OCI-LY7 (cell line): ENCODE measurements around the gene MPEG1. TPM values are rescaled to one million over a fixed set of nuclear protein-coding genes. Genes with fewer than 3 reads are reported as not detected.

Experiments used
- BruUV-seq: library from RNA; stranded (reverse); fragments of 400-500 nt; replicated peaks from 2 replicates; lab custom pipeline; 2021; lab: Mats Ljungman, UMichigan
- CTCF ChIA-PET: fragments of 300-600 bp; sonication (Branson Sonifier 250); formaldehyde crosslinking; loops from one replicate; lab custom pipeline; 2022; ENCODE audit warnings: antibody characterized with exemption; ENCODE audit not compliant: unreplicated experiment; lab: Charles Lee
- POLR2A ChIA-PET: fragments of 300-600 bp; sonication (Branson Sonifier 250); formaldehyde crosslinking; loops from one replicate; lab custom pipeline; 2022; ENCODE audit warnings: antibody characterized with exemption; lab: Charles Lee
- DNase-seq: peaks from one replicate; pipeline ENCODE4 v3.0.0-alpha.2; 2015; ENCODE audit warnings: low spot score
- H2AFZ ChIP-seq: fragments of 200-600 bp; sonication (generic), shearing (Covaris generic); 2 replicates; pipeline ENCODE4 v1.6.1; 2014; ENCODE audit warnings: mild to moderate bottlenecking, antibody characterized with exemption, low read length, moderate library complexity
- H3K27ac ChIP-seq: fragments of 200-600 bp; sonication (generic); 2 replicates; pipeline ENCODE4 v1.5.1; 2014; ENCODE audit warnings: mixed run types, low read depth, mild to moderate bottlenecking, moderate library complexity, low read length, inconsistent platforms; ENCODE audit not compliant: poor library complexity, severe bottlenecking
- H3K36me3 ChIP-seq: fragments of 200-600 bp; sonication (generic); 2 replicates; pipeline ENCODE4 v1.6.1; 2014; ENCODE audit warnings: mild to moderate bottlenecking, antibody characterized with exemption, low read length, moderate library complexity, mixed read lengths; ENCODE audit not compliant: insufficient read depth
- H3K4me1 ChIP-seq: fragments of 200-600 bp; sonication (generic); 2 replicates; pipeline ENCODE4 v1.5.1; 2014; ENCODE audit warnings: mild to moderate bottlenecking, low read length; ENCODE audit not compliant: insufficient read depth, poor library complexity, severe bottlenecking
- H3K4me2 ChIP-seq: fragments of 200-600 bp; sonication (generic); 2 replicates; pipeline ENCODE4 v1.6.1; 2014; ENCODE audit warnings: mild to moderate bottlenecking, low read length
- H3K4me3 ChIP-seq: fragments of 200-600 bp; sonication (generic); 2 replicates; pipeline ENCODE4 v1.5.1; 2014; ENCODE audit warnings: mild to moderate bottlenecking, low read depth, low read length; ENCODE audit not compliant: poor library complexity, severe bottlenecking
- H3K79me2 ChIP-seq: fragments of 200-600 bp; sonication (generic); 2 replicates; pipeline ENCODE4 v1.6.1; 2016; ENCODE audit warnings: low read depth, mild to moderate bottlenecking, low read length, moderate library complexity, mixed read lengths; ENCODE audit not compliant: insufficient read depth
- H3K9me2 ChIP-seq: fragments of 200-600 bp; sonication (generic); 2 replicates; pipeline ENCODE4 v1.6.1; 2016; ENCODE audit warnings: mild to moderate bottlenecking, low read length, mixed read lengths; ENCODE audit not compliant: insufficient read depth
- H3K9me3 ChIP-seq: fragments of 200-600 bp; sonication (generic); 2 replicates; pipeline ENCODE4 v1.6.1; 2014; ENCODE audit warnings: mild to moderate bottlenecking, mixed run types, low read length, mixed read lengths
- H4K20me1 ChIP-seq: fragments of 200-600 bp; sonication (generic); 2 replicates; pipeline ENCODE4 v1.6.1; 2014; ENCODE audit warnings: mild to moderate bottlenecking, antibody characterized with exemption, low read length, moderate library complexity, mixed read lengths; ENCODE audit not compliant: insufficient read depth
- CTCF ChIP-seq: fragments of 200-600 bp; sonication (generic); conservative IDR thresholded peaks from 2 replicates; pipeline ENCODE4 v1.5.1; 2014; ENCODE audit warnings: mild to moderate bottlenecking, antibody characterized with exemption, low read length, moderate library complexity, mixed read lengths
- EZH2phosphoT487 ChIP-seq: fragments of 200-600 bp; sonication (generic); IDR thresholded peaks from 2 replicates; pipeline ENCODE4 v1.6.1; 2018; ENCODE audit warnings: low read depth, borderline replicate concordance, mild to moderate bottlenecking, mixed run types, antibody characterized with exemption, low read length, moderate library complexity, mixed read lengths
- intact Hi-C: fragments of 100-400 bp; cut with micrococcal nuclease; formaldehyde crosslinking; loops from one replicate; pipeline ENCODE4 v1.10.0; 2022; ENCODE audit not compliant: unreplicated experiment
- total RNA-seq, 2 experiments: library from RNA; depleted of rRNA in 1 of 2; stranded (reverse); fragments of >200 nt in 1 of 2; shearing (Covaris generic) in 1 of 2; gene quantifications; 2 replicates each; pipeline ENCODE4 v1.2.3, GENCODE V29; 2014 to 2022

The MPEG1 gene
- total RNA-seq, 2 experiments from 2014 or later: 0.06 to 12.4 TPM

- Histone ChIP-seq H3K79me2 (no peaks in the 10 kb centered on the region), H3K4me3 (no peak overlapping the region), H3K27ac (no peak overlapping the region), H3K4me1 (peaks cover 27% of the 10 kb centered on the region), H3K9me2 (no peaks in the 10 kb centered on the region), H2AFZ (no peak overlapping the region), H4K20me1 (no peaks in the 10 kb centered on the region), H3K36me3 (no peaks in the 10 kb centered on the region), H3K4me2 (no peak overlapping the region), H3K9me3 (no peaks in the 10 kb centered on the region)
- no peak for DNase-seq
- POLR2A ChIA-PET: interaction anchor here (0.5 to 1.5 kb wide), 3 partner anchors 9 to 44 kb away, joined by 3 read pairs; no protein-coding TSS in a partner anchor
- CTCF ChIA-PET: no interaction called here
- no TSS peak for BruUV-seq
- intact Hi-C loops: no loop called here
- no peak for TF ChIP-seq CTCF
- TF ChIP-seq EZH2phosphoT487: no peak
These were observed 6.2 kb upstream of the MPEG1 start for GRCh38 chr11:59218893-59219292.

DNA sequence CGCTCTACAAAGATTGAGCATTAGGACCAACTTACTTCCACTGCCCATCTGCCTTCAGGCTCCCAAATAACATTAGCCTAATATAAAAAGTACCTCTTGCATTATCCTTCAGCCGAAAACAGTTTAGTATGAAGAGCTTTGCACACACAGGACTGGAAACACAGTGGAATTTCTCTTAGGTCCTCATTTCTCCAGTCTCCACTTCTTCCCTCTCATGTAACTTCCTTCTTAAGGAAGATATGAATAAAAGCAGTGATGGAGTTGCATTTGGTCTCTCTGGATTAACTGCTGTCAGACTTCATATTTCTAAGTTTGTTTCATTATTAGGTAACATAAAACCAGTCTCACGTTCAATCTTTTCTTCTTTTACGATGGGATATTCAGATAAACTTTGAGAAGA is 5.6 kb upstream of the MPEG1 start:
- no peak overlapping the region for H3K4me2 ChIP-seq
- no peak for TF ChIP-seq EZH2phosphoT487
- TF ChIP-seq CTCF: no peak
- no peaks in the 10 kb centered on the region for H3K36me3 ChIP-seq
- ChIA-PET CTCF (no interaction called here), POLR2A (interaction anchor here (0.7 to 1.0 kb wide), 2 partner anchors 8 to 1412 kb away, joined by 3 to 5 read pairs; no protein-coding TSS in a partner anchor)
- no peaks in the 10 kb centered on the region for H4K20me1 ChIP-seq
- no peaks in the 10 kb centered on the region for H3K9me3 ChIP-seq
- no peak overlapping the region for H3K4me3 ChIP-seq
- H3K27ac ChIP-seq: no peak overlapping the region
- no peak for DNase-seq
- H3K9me2 ChIP-seq: no peaks in the 10 kb centered on the region
- intact Hi-C loops: no loop called here
- no peaks in the 10 kb centered on the region for H3K79me2 ChIP-seq
- BruUV-seq: no TSS peak
- no peak overlapping the region for H2AFZ ChIP-seq
- H3K4me1 ChIP-seq: peaks cover 33% of the 10 kb centered on the region
